Psoas muscle (tissue), 8 donors: Measurements from ENCODE around the gene GPN2. TPM values are rescaled to one million over a fixed set of nuclear protein-coding genes. Genes with fewer than 3 reads are reported as not detected.

Experiments
- ATAC-seq, 4 donors: fragments of 200-7000 bp; cut with Tn5 transposase; one replicate each; pipeline ENCODE4 v1.9.1; 2020; ENCODE audit warnings: moderate library complexity in 3 of 4, mild to moderate bottlenecking in 2 of 4
- DNase-seq, 2 donors: peaks; one replicate each; pipeline ENCODE4 v3.0.0-alpha.2; 2020
- H3K27ac ChIP-seq: fragments of 200-600 bp; one replicate; pipeline ENCODE4 v1.8.0; 2022
- H3K27me3 ChIP-seq, 3 donors: fragments of 200-600 bp in 1 of 3; one replicate each; pipeline versions ENCODE4 v1.6.1 to v1.8.0; 2013 to 2022; ENCODE audit warnings: low read length in 2 of 3, mild to moderate bottlenecking in 2 of 3, moderate library complexity in 1 of 3; ENCODE audit not compliant: insufficient read depth in 3 of 3
- H3K36me3 ChIP-seq, 2 donors: fragments of 200-600 bp in 1 of 2; one replicate each; pipeline versions ENCODE4 v1.6.1 to v1.8.0; 2013 to 2022; ENCODE audit warnings: low read depth in 1 of 2, mild to moderate bottlenecking in 1 of 2, moderate library complexity in 1 of 2; ENCODE audit not compliant: insufficient read depth in 1 of 2
- H3K4me1 ChIP-seq: fragments of 200-600 bp; one replicate; pipeline ENCODE4 v1.8.0; 2022
- H3K4me3 ChIP-seq: fragments of 200-600 bp; one replicate; pipeline ENCODE4 v1.8.0; 2022; ENCODE audit warnings: mild to moderate bottlenecking
- H3K9me3 ChIP-seq: fragments of 200-600 bp; one replicate; pipeline ENCODE4 v1.8.0; 2022
- CTCF ChIP-seq: fragments of 200-600 bp; IDR thresholded peaks from one replicate; pipeline ENCODE4 v1.8.0; 2022; ENCODE audit warnings: antibody characterized with exemption
- WGBS, 3 donors: extraction: QIAGEN DNeasy Blood & Tissue Kit; methylation state at CpG; one replicate each; pipeline versions ENCODE4 v1.1.6 to v1.1.7; 2013; 5-methylcytosine and 5-hydroxymethylcytosine counted together
- intact Hi-C, 2 donors: fragments of 100-400 bp; cut with DNase I; formaldehyde crosslinking; loops; one replicate each; pipeline versions ENCODE4 v1.11.0 to v1.14.2; 2022
- polyA plus RNA-seq, 3 donors: library from polyadenylated mRNA; stranded (reverse); fragments of 200-250 nt; gene quantifications; one replicate each; pipeline ENCODE4 v1.2.3, GENCODE V29; 2013
- total RNA-seq, 4 donors: library from RNA; stranded (reverse); fragmentation: NEBNext Ultra II Directional in 2 of 4; extraction: Animal tissue kit (Norgen Biotek cat#: 25700) in 2 of 4; gene quantifications; one replicate each; pipeline versions ENCODE4 v1.2.1 to v1.2.4, GENCODE V29; 2021 to 2023
- donor health status: healthy with polysubstance abuse.
- donor health status: DM: no; HTN: no; CAD: no; lungs with moderate emphysema.
- donor health status: Bipolar disorder and iron deficiency.
- donor health status: healthy.
- donor health status: DM: yes; HTN: yes; CAD: no.
- donor health status: DM: no; HTN: no; CAD: no.
- donor health status: DM: no; HTN: no; CAD: no.
- donor health status: DM: yes; HTN: yes; CAD: no.

The GPN2 gene
- total and polyA plus RNA-seq, 7 donors, result 18.3 to 35.9 (median 24.2) TPM

- ATAC-seq (no peak), DNase-seq (no peak)
- no peak overlapping the region for H3K27ac ChIP-seq
- peaks cover 21% of the 10 kb centered on the region for H3K4me1 ChIP-seq
- WGBS, 3 donors, result 88 to 92% (median 90%) methylated on average over 9 of the region's 9 CpGs
- intact Hi-C loops, result no loop called here
- no peak overlapping the region for H3K4me3 ChIP-seq
- no peaks in the 10 kb centered on the region for H3K27me3 ChIP-seq
- no peaks in the 10 kb centered on the region for H3K9me3 ChIP-seq
- TF ChIP-seq CTCF, result no peak
- H3K36me3 ChIP-seq, result peaks cover 12 to 66% of the 10 kb centered on the region in 2 donors
Measured at GRCh38 chr1:26897351-26897750, 7.3 kb upstream of the GPN2 start.

GRCh38 chr1:26894263-26894662, 4.2 kb upstream of the GPN2 start:
- ATAC-seq (no peak), DNase-seq (no peak)
- Histone ChIP-seq H3K4me1 (peaks cover 16% of the 10 kb centered on the region), H3K9me3 (no peaks in the 10 kb centered on the region), H3K4me3 (no peak overlapping the region), H3K27me3 (no peaks in the 10 kb centered on the region), H3K27ac (no peak overlapping the region), H3K36me3 (peaks cover 12 to 79% of the 10 kb centered on the region in 2 donors)
- intact Hi-C loops, result loop anchor here in 1 of 2 donors (5.0 kb wide), 1 partner anchor 42 kb away; no protein-coding TSS in a partner anchor
- no peak for TF ChIP-seq CTCF
- WGBS, 3 donors, result 92 to 94% (median 94%) methylated on average over 13 of the region's 13 CpGs

GRCh38 chr1:26890467-26890796, 349 bp upstream of the GPN2 start:
- Histone ChIP-seq H3K9me3 (no peaks in the 10 kb centered on the region), H3K4me1 (peaks cover 14% of the 10 kb centered on the region), H3K27me3 (no peaks in the 10 kb centered on the region), H3K36me3 (peaks cover 8 to 80% of the 10 kb centered on the region in 2 donors), H3K4me3 (peak overlapping the region; percentile 96), H3K27ac (peak overlapping the region; percentile 94)
- no peak for TF ChIP-seq CTCF
- 1 to 3% (median 2%) methylated on average over 12 of the region's 12 CpGs for WGBS, 3 donors
- intact Hi-C loops, result loop anchor here in 1 of 2 donors (5.0 kb wide), 1 partner anchor 38 kb away; no protein-coding TSS in a partner anchor
- peak; percentile 27 to 70 (median 47) for ATAC-seq
- no peak for DNase-seq

- Histone ChIP-seq H3K4me3 (no peak overlapping the region), H3K27me3 (no peaks in the 10 kb centered on the region), H3K9me3 (no peaks in the 10 kb centered on the region), H3K27ac (no peak overlapping the region), H3K4me1 (peaks cover 14% of the 10 kb centered on the region), H3K36me3 (peaks cover 17 to 80% of the 10 kb centered on the region in 2 donors)
- intact Hi-C loops, result no loop called here
- DNase-seq (no peak), ATAC-seq (no peak)
- 86 to 95% (median 90%) methylated on average over 1 of the region's 1 CpG for WGBS, 3 donors
- TF ChIP-seq CTCF, result no peak
Measured at GRCh38 chr1:26888231-26888630, 1.9 kb downstream of the GPN2 start.

- no peak overlapping the region for H3K27ac ChIP-seq
- intact Hi-C loops, result no loop called here
- 71 to 100% (median 95%) methylated on average over 1 of the region's 1 CpG for WGBS, 3 donors
Measured at GRCh38 chr1:26887125-26887524, 3.0 kb downstream of the GPN2 start.

More at GRCh38 chr1:26887125-26887524, 3.0 kb downstream of the GPN2 start:
- peak; percentile 19 for TF ChIP-seq CTCF
- Histone ChIP-seq H3K27me3 (no peaks in the 10 kb centered on the region), H3K36me3 (peaks cover 20 to 80% of the 10 kb centered on the region in 2 donors), H3K9me3 (no peaks in the 10 kb centered on the region), H3K4me3 (no peak overlapping the region), H3K4me1 (peaks cover 14% of the 10 kb centered on the region)
- no peak for ATAC-seq
- no peak for DNase-seq
